Measurements from ENCODE around the gene CATSPERZ. TPM values are rescaled to one million over a fixed set of nuclear protein-coding genes. Genes with fewer than 3 reads are reported as not detected.

Gene CATSPERZ
- total and polyA plus RNA-seq, 2 of the 13 experiments (the other 11 are each of a cell fraction or from before 2014, with no cell fraction given) = 0.22 to 0.48 TPM

DNA sequence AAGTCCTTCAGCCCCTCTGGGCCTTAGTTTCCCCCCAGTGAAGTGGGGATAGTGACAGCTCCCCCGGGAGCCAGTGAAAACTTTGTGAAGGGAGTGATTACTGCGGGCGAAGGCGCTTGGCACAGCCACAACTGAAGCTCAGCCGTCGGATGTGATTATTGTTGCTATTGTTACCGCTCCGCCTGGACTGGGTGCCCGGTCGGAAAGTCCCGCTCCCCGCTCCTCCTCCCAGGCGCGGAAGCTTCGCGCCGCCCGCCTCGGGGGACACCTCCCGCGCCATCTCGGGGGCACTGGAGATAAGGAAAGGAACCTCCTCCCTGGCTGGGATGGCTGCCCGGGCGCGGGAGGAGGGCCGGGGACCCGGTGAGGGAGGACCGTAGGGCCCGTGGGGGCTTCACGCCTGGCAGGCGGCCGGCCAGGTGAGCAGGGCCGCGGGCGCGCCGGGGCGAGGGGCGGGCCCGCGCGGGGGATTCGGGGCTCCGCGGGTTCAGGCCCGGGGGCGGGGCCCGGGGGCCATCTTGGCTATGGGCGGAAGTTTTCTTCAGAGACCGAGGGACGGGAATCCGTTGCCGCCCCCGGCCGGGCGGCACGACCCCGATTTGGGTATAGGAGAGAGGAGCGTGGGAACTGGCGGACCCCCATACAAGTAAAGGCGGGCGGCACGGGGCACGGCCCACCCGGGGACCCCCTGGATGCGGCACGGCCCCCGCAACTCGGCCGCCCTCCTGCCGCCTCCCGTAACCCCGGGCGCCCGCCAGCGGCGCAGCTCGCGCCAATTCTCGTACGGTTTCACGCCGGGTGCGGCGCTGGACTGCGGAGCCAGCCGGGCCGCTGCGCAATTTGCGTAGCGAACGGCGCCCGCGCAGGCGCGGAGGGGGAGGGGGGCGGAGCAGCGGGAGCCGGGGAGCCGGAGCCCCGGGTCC is 14.9 kb upstream of the CATSPERZ start, which contains the start of gene GPR137 (continued):
- TF ChIP-seq KMT2B (CRISPR knock-in tag; IDR thresholded peaks at IDR 0.05) (no peak), KLF11 (CRISPR knock-in tag; IDR thresholded peaks at IDR 0.05) (no peak), NR3C1 (CRISPR knock-in tag; IDR thresholded peaks at IDR 0.05) (no peak), ZNF550 (CRISPR knock-in tag; IDR thresholded peaks at IDR 0.05; ENCODE audit: borderline replicate concordance) (no peak), ATF7-NPFF (CRISPR knock-in tag; IDR thresholded peaks at IDR 0.05; ENCODE audit: low read depth) (no peak), KDM5A (IDR thresholded peaks at IDR 0.05; ENCODE audit: borderline replicate concordance, low read length) (peak; percentile 52; the same call in 1 of the 2 replicates), HNRNPUL1 (IDR thresholded peaks at IDR 0.05; ENCODE audit: low read depth, low read length) (peak; percentile 88), TOPORS (CRISPR knock-in tag; IDR thresholded peaks at IDR 0.05) (no peak), ZNF75D (CRISPR knock-in tag; IDR thresholded peaks at IDR 0.05; ENCODE audit: borderline replicate concordance) (no peak), RAD21 (CRISPR knock-in tag; IDR thresholded peaks at IDR 0.05) (no peak), AKAP8 (CRISPR knock-in tag; IDR thresholded peaks at IDR 0.05) (0 out of 2 replicates have a peak, but pooled peaks have one; percentile 66), ZNF382 (CRISPR knock-in tag; IDR thresholded peaks at IDR 0.05; ENCODE audit: borderline replicate concordance) (no peak), HNF4A (CRISPR knock-in tag; IDR thresholded peaks at IDR 0.05) (no peak), TGIF2 (CRISPR knock-in tag; IDR thresholded peaks at IDR 0.05) (no peak; the same call in 1 of the 2 replicates), ZNF781 (CRISPR knock-in tag; IDR thresholded peaks at IDR 0.05; ENCODE audit: borderline replicate concordance, not compliant biosample characterization) (no peak), TOE1 (CRISPR knock-in tag; IDR thresholded peaks at IDR 0.05) (no peak; the same call in 1 of the 2 replicates), RARG (CRISPR knock-in tag; IDR thresholded peaks at IDR 0.05; ENCODE audit: low read depth) (no peak), TCF12 (IDR thresholded peaks at IDR 0.05) (no peak), TCF12 (CRISPR knock-in tag; IDR thresholded peaks at IDR 0.05) (peak; percentile 13; the same call in 1 of the 2 replicates)
- TF ChIP-seq, protein P1, sequence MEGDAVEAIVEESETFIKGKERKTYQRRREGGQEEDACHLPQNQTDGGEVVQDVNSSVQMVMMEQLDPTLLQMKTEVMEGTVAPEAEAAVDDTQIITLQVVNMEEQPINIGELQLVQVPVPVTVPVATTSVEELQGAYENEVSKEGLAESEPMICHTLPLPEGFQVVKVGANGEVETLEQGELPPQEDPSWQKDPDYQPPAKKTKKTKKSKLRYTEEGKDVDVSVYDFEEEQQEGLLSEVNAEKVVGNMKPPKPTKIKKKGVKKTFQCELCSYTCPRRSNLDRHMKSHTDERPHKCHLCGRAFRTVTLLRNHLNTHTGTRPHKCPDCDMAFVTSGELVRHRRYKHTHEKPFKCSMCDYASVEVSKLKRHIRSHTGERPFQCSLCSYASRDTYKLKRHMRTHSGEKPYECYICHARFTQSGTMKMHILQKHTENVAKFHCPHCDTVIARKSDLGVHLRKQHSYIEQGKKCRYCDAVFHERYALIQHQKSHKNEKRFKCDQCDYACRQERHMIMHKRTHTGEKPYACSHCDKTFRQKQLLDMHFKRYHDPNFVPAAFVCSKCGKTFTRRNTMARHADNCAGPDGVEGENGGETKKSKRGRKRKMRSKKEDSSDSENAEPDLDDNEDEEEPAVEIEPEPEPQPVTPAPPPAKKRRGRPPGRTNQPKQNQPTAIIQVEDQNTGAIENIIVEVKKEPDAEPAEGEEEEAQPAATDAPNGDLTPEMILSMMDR (CRISPR knock-in tag; IDR thresholded peaks at IDR 0.05) = no peak; the same call in 1 of the 2 replicates
- TF ChIP-seq, protein P2, sequence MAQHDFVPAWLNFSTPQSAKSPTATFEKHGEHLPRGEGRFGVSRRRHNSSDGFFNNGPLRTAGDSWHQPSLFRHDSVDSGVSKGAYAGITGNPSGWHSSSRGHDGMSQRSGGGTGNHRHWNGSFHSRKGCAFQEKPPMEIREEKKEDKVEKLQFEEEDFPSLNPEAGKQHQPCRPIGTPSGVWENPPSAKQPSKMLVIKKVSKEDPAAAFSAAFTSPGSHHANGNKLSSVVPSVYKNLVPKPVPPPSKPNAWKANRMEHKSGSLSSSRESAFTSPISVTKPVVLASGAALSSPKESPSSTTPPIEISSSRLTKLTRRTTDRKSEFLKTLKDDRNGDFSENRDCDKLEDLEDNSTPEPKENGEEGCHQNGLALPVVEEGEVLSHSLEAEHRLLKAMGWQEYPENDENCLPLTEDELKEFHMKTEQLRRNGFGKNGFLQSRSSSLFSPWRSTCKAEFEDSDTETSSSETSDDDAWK (CRISPR knock-in tag; IDR thresholded peaks at IDR 0.05) = no peak
- TF ChIP-seq, protein P3, sequence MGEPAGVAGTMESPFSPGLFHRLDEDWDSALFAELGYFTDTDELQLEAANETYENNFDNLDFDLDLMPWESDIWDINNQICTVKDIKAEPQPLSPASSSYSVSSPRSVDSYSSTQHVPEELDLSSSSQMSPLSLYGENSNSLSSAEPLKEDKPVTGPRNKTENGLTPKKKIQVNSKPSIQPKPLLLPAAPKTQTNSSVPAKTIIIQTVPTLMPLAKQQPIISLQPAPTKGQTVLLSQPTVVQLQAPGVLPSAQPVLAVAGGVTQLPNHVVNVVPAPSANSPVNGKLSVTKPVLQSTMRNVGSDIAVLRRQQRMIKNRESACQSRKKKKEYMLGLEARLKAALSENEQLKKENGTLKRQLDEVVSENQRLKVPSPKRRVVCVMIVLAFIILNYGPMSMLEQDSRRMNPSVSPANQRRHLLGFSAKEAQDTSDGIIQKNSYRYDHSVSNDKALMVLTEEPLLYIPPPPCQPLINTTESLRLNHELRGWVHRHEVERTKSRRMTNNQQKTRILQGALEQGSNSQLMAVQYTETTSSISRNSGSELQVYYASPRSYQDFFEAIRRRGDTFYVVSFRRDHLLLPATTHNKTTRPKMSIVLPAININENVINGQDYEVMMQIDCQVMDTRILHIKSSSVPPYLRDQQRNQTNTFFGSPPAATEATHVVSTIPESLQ (CRISPR knock-in tag; conservative IDR thresholded peaks at IDR 0.05) = no peak
- TF ChIP-seq, protein P4, sequence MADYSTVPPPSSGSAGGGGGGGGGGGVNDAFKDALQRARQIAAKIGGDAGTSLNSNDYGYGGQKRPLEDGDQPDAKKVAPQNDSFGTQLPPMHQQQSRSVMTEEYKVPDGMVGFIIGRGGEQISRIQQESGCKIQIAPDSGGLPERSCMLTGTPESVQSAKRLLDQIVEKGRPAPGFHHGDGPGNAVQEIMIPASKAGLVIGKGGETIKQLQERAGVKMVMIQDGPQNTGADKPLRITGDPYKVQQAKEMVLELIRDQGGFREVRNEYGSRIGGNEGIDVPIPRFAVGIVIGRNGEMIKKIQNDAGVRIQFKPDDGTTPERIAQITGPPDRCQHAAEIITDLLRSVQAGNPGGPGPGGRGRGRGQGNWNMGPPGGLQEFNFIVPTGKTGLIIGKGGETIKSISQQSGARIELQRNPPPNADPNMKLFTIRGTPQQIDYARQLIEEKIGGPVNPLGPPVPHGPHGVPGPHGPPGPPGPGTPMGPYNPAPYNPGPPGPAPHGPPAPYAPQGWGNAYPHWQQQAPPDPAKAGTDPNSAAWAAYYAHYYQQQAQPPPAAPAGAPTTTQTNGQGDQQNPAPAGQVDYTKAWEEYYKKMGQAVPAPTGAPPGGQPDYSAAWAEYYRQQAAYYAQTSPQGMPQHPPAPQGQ (CRISPR knock-in tag; IDR thresholded peaks at IDR 0.05; ENCODE audit: borderline replicate concordance) = no peak

Data from HepG2 (cell line).